HG02798 (cell line): ENCODE data around the gene TECTA.
A peak's percentile ranks its signal among the peaks of the same experiment; 100 is the strongest.

Experiments
- ATAC-seq: cut with Tn5 transposase; IDR thresholded peaks from one replicate; pipeline ENCODE4 v1.9.1; 2021; ENCODE audit warnings: mild to moderate bottlenecking; ENCODE audit not compliant: unreplicated experiment, poor library complexity

Gene TECTA, protein sequence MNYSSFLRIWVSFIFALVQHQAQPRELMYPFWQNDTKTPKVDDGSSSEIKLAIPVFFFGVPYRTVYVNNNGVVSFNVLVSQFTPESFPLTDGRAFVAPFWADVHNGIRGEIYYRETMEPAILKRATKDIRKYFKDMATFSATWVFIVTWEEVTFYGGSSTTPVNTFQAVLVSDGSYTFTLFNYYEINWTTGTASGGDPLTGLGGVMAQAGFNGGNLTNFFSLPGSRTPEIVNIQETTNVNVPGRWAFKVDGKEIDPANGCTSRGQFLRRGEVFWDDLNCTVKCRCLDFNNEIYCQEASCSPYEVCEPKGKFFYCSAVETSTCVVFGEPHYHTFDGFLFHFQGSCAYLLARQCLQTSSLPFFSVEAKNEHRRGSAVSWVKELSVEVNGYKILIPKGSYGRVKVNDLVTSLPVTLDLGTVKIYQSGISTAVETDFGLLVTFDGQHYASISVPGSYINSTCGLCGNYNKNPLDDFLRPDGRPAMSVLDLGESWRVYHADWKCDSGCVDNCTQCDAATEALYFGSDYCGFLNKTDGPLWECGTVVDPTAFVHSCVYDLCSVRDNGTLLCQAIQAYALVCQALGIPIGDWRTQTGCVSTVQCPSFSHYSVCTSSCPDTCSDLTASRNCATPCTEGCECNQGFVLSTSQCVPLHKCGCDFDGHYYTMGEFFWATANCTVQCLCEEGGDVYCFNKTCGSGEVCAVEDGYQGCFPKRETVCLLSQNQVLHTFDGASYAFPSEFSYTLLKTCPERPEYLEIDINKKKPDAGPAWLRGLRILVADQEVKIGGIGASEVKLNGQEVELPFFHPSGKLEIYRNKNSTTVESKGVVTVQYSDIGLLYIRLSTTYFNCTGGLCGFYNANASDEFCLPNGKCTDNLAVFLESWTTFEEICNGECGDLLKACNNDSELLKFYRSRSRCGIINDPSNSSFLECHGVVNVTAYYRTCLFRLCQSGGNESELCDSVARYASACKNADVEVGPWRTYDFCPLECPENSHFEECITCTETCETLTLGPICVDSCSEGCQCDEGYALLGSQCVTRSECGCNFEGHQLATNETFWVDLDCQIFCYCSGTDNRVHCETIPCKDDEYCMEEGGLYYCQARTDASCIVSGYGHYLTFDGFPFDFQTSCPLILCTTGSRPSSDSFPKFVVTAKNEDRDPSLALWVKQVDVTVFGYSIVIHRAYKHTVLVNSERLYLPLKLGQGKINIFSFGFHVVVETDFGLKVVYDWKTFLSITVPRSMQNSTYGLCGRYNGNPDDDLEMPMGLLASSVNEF (N-terminal part only)

GRCh38 chr11:121100943-121101342 lies at the start of gene TECTA:
TECTA (plus strand) TSS chr11:121101243; CDS start chr11:121102666, 1,423 bp downstream.
- ATAC-seq, result no peak

DNA sequence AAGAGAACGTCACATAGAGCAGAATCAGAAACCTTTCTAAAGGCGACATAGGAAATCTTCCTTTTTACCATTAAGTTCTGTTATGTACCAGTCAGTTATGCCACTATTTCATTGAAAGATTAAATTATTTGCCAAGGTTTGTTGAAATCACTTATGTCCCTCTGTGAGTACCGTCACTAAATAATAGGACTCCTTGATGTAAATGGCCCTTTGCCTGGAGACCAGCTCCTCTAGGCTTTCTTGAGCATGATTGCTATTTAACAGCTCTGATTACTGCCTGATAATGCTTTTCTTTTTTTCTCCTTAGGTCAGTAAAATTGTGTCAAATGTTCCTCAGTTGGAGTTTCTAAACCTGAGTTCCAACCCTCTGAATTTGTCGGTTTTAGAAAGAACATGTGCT lies 47.8 kb upstream of the TECTA start:
- no peak for ATAC-seq

GRCh38 chr11:121054266-121054665 lies 46.8 kb upstream of the TECTA start:
- ATAC-seq, result no peak

DNA sequence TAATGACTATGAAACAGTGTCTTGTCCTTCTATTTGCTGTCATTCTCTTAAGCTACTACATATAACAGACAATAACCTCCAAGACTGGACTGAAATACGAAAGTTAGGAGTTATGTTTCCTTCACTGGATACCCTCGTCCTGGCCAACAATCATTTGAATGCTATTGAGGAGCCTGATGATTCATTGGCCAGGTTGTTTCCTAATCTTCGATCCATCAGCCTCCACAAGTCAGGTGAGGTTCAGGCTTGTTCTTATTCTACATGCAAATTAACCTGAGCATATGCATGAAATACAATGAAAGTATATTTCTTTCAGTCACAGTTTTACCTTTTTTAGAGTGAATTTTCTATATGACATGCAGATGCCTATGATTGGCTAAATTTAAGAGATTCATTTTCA lies 46.0 kb upstream of the TECTA start:
- ATAC-seq, result no peak

- ATAC-seq, result peak; percentile 51
Measured at GRCh38 chr11:121057922-121058321, 43.1 kb upstream of the TECTA start.

GRCh38 chr11:121058941-121059340 lies 42.1 kb upstream of the TECTA start:
- ATAC-seq, result no peak

DNA sequence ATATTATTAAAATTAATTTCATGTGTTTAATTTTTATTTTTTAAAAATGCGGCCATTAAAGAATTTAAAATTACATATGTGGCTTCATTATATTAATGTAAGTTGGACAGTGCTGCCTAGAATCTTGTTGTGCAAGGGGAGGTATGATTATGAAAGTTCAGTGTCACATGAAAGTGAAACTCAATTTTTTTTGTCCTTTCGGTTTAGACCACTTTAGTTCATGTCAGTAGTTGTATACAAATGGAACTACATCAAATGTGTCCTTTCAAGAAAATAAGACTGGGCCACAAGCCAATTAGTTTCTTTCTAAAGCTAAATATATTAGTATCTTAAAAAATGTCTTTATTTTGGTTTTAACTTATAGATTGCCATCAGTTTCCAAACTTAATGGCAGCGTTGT lies 41.4 kb upstream of the TECTA start:
- peak; percentile 95 for ATAC-seq

- ATAC-seq, result no peak
Measured at GRCh38 chr11:121063728-121064127, 37.3 kb upstream of the TECTA start.

DNA sequence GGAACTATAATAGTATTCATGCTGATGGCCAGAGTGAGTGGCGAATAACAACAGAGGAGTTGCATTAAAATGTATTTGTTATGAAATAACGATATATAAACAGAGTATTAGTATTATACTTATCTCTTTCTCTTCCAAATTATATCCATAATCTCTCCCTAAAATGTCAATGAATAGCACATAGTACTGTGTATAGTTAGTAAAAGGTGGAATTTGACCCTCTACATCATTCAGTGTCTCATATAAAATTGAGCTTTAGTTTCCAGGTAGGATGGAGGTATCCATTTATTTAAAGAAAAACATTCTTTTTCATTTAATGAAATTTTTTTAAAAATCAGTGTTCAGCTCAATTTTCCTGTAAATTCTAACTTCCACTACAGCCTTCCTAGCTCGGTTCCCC lies 34.4 kb upstream of the TECTA start:
- no peak for ATAC-seq

- no peak for ATAC-seq
Measured at GRCh38 chr11:121067026-121067425, 34.0 kb upstream of the TECTA start.

DNA sequence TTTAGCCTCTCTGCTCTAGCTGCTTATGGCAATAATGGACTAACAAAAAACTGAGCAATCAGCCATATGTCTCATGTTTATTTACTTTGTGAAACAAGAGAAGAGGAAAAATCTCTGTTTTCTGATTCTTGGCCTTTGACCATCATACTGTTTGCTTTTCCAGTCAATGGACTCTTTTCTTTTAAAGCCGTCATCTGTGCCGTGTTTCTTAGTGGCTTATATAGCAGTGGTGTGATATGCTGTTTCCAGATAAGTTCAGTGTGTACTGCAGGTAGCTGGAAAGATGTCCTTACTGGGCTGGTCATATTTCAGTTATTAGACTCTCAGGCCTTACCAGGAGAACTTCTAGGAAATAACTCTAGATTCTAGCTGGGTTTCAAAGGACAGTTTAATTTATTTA lies 33.6 kb upstream of the TECTA start:
- no peak for ATAC-seq

DNA sequence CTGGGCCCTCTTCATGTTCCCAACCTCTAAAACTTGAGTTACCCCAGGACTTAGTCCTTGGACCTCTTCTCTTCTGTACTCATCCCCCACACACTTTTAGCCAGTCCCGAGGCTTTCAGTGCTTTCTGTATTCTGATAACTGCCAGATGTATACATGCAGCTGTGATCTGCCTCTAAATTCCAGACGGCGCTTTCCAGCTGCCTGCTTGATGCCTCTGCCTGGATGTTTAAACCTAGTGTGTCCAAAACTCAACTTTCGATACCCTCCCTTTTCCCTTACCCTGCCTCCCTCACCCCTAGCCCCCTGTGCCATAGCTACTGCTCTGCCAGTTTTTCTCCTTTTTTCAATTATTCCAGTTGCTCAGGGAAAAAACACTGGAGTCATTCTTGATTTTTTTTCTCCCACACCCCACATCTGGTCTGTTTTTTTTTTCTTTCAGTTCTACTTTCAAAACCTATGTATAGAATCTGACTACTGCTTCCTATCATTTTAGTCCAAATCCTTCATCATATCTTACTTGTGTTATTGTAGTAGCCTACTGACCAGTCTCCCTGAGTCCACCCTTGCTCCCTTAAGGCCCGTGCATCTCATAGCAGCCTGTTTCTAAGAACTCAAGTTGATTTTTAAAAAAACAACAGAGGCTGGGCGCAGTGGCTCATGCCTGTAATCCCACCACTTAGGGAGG lies 32.9 kb upstream of the TECTA start:
- ATAC-seq, result no peak

DNA sequence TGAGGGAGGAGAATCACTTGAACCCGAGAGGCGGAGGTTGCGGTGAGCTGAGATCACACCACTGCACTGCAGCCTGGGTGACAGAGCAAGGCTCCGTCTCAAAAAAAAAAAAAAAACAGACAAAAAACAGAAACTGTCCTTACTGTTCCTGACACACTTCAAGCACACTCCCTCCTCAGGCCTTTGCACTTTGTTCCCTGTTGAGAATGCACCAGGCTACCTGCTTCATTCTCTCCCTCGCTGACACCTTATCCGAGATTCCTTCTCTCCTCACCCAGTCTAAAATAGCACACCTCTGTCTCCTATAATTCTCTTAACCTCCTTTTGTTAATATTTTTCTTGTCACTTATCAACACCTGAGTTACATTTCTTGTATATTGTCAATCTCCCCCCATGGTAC lies 32.3 kb upstream of the TECTA start:
- no peak for ATAC-seq

- no peak for ATAC-seq
Measured at GRCh38 chr11:121070951-121071845, 29.8 kb upstream of the TECTA start.

GRCh38 chr11:121071846-121072450 lies 29.1 kb upstream of the TECTA start:
- ATAC-seq, result no peak

- ATAC-seq, result no peak
Measured at GRCh38 chr11:121081321-121081720, 19.7 kb upstream of the TECTA start.

GRCh38 chr11:121082219-121082618 lies 18.8 kb upstream of the TECTA start:
- ATAC-seq, result no peak

- ATAC-seq, result no peak
Measured at GRCh38 chr11:121082670-121083069, 18.4 kb upstream of the TECTA start.

GRCh38 chr11:121086866-121087265 lies 14.2 kb upstream of the TECTA start:
- no peak for ATAC-seq
